NCI-H2227 (cell line): ENCODE results near the gene CPNE1.

ENCODE experiments used
- DNase-seq: peaks from one replicate; lab custom pipeline; 2025; ENCODE audit not compliant: unreplicated experiment; lab: John Stamatoyannopoulos, UW

CPNE1 gene

DNA sequence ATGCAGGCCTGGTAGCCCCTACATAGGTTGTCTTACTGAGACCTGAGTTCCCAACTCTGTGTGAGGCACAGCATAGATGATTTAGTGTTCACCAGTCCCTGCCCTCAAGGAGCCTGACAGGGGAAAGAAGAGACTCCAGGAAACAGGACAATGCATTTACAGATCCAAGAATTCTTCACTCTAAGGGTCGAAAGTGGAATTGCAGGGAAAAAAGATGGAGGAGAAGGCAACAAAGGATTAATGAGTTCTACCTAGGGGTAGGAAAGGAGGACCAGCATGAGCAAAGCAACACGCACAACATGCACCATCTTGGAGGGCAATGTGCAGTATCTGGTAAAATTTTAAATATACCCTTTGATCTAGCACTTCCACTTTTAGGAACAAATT lies 43.1 kb downstream of the CPNE1 start:
- peak; percentile 16 for DNase-seq

DNA sequence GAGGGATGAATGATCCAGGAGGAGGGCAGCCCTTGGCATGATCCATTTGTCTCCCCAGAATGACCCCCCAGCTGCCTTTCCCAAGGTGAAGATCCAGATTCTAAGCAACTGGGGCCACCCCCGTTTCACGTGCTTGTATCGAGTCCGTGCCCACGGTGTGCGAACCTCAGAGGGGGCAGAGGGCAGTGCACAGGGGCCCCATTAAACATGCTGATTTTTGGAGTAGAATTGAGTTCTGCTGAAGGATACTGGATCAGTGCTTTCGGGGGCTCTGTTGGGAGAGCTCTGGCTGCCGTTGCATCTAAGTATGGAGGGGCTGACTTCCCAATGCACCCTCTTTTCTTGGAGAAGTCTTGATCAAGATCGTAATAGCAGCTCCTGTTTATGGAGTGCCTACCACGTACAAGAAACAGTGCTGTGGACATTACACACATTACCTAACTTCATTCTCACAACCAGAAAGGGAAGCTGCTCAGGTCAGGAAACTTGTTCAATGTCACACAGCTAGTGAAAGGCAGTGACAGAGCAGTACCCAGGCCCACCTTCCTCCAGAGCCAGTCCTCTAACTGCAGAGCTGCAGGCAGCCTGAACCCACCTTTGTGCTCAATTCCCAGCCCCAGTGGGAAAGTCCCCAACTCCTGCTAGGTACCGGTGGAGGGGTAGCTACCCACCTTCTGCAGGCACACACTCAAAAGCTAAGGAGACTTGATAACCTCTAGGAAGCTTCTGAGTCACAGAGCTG lies 43.7 kb downstream of the CPNE1 start:
- no peak for DNase-seq

DNA sequence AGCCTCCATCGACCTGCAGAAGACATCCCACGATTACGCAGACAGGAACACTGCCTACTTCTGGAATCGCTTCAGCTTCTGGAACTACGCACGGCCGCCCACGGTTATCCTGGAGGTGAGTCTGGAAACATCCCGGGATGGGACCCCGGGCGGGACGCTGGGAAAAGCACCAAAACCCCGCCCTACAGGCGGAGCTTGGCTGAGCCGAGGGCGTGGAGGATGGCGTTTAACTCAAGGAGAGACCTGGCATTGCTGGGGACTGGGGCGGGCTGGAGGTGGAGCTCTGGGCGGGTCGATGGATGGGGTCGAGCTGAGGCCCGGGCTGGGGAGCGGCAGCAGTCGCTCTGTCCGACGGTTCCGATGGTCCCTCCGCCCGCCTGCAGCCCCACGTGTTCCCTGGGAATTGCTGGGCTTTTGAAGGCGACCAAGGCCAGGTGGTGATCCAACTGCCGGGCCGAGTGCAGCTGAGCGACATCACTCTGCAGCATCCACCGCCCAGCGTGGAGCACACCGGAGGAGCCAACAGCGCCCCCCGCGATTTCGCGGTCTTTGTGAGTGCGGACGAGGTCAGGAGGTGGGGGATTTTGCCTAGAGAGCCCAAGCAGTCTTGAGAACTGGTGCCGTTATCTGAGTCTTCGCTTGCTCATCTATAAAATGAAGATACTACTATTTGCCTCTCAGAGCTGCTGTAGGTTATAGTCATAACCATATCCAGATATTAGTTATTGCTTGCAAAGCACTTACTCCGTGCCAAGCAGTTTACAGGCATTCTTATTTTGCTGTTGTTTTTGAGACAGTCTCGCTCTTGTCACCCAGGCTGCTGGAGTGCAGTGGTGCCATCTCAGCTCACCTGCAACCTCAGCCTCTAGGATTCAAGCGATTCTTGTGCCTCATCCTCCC lies 45.3 kb downstream of the CPNE1 start:
- peak; percentile 92 for DNase-seq

- peak; percentile 59 for DNase-seq
These were observed 46.2 kb downstream of the CPNE1 start for GRCh38 chr20:35618263-35619131.

DNA sequence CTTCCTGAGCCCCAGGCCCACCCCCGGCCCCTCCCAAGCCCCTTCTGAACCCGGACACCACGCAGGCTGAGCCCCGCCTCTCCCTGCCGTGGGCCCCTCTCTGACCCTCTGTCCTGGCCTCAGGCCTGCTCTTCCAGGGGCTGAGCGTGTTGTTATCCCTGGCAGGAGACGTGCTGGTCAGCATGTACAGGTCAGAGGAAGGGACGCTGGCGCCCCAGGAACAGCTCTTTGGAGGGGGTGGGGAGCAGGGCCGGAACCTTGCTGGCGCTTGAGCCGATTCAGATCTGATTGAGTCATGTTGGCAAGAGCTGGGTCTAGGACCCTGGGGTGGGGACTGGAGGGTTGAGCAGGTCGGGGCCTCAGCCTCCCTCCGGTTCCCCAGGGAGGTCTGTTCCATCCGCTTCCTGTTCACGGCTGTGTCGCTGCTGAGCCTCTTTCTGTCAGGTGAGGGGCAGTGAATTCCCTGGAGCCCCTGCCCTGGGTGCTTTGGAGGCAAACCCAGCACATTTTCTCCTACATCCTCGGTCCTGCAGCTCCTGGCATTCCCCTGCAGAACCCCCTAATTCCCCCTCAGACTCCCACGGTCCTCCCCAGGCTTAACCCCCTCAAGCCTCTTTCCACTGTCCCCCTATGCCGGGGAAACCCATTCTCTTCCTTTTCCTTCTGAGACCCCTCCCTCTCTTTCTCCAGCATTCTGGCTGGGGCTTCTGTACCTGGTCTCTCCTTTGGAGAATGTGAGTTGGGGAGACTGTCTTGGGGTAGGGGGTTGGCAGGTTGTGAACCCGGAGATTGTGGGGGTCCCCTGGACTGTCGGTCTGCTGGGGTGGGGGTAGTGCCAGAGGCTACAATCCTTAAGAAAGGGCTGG lies 47.1 kb downstream of the CPNE1 start:
- DNase-seq: peak; percentile 70

DNA sequence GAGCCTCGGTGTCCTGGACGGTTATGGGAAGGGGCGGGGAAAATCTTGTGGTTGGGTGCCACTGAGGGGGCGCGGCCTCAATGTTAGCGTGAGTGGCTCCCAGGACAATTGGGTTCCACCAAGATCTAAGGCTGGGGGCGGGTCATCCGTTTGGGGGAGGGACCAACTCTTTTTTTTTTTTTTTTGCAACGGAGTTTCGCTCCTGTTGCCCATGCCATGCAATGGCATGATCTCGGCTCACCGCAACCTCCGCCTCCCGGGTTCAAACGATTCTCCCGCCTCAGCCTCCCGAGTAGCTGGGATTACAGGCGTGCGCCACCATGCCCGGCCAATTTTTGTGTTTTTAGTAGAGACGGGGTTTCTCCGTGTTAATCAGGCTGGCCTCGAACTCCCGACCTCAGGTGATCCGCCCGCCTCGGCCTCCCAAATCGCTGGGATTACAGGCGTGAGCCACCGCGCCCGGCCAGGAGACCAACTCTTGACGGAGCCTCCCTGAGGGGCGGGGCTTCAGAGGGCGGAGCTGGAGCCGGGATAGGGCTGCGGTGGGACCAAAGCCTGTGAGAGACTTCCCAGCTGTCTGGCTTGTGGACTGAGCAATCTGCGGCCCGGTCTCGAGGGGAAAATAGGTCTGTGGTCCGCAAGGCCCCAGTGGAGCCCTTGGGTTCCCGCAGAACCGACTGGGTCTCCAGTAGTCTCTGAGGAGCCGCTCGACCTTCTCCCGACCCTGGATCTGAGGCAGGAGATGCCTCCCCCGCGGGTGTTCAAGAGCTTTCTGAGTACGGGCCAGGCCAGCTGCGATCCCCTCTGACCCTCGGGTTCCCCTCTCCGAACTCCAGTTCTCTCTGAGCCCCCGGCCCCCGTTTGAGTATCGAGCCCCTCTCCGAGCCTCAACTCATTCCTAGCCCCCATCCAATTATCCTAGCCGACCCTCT lies 48.0 kb downstream of the CPNE1 start:
- DNase-seq: peak; percentile 88

DNA sequence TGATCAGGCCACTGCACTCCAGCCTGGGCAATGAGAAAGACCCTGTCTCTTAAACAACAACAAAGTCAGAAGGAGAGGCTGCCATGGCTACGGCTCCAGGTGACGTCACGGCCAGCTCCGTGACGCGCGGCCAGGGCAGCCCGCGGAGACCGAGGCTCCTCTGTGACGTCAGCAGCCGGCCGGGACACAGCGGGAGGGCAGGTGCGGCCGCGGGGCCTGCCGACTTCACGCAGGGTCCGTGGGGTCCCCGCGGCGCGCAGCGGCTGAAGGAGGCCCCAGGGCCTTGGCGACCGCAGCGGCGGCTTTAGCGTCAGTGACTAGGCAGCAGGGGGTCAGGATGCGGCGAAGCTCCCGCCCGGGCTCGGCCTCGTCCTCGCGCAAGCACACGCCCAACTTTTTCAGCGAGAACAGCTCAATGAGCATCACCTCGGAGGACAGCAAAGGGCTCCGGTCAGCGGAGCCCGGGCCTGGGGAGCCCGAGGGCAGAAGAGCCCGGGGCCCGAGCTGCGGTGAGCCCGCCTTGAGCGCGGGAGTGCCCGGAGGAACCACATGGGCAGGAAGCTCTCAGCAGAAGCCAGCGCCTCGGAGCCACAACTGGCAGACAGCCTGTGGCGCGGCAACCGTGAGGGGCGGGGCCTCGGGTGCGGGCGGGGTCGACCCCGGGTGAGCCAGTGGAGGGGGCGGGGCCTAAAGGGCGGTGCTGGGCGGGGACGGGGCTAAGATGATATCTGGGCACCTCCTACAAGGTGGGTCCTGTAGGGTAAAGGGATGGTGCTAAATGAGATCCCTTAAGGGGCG lies 48.8 kb downstream of the CPNE1 start, which contains the start of gene SPAG4:
Gene SPAG4 (plus strand): TSS at position 163 of the 798 bp plus-strand sequence. CDS start 175 bp downstream, at position 338.
- DNase-seq: peak; percentile 100

DNA sequence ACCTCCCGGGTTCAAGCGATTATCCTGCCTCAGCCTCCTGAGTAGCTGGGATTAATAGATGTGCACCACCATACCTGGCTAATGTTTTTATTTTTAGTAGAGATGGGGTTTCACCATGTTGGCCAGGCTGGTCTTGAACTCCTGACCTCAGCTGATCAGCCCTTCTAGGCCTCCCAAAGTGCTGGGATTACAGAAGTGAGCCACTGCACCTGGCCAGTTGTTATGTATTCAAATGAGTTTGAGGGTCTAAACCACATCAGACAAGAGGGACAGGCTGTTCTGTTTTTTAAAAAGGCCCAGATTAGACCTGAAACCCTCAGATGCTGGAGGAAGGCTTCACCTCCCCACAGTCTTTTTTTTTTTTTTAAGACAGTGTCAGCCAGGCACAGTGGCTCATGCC lies 53.2 kb downstream of the CPNE1 start:
- no peak for DNase-seq

- DNase-seq: no peak
These were observed 53.8 kb downstream of the CPNE1 start for GRCh38 chr20:35610833-35611427.

GRCh38 chr20:35607003-35607735 lies 57.5 kb downstream of the CPNE1 start:
- no peak for DNase-seq

DNA sequence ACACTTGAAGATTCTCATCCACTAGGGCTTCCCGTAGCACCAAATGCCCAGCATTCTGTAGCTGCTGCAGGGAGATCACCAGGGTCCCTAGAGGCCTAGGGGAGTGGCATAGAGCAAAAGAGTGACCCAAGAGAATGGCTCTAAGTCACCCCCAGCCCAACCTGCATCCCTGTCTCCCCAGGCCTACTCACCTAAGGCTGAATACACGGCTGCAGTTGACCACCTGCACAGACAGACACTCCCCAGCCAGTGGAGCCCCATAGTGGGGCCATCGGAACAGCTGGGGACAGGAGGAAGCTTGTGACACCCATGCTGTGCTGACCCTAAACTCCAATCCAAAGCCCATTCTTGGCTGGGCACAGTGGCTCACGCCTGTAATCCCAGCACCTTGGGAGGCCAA lies 58.6 kb downstream of the CPNE1 start:
- DNase-seq: no peak

DNA sequence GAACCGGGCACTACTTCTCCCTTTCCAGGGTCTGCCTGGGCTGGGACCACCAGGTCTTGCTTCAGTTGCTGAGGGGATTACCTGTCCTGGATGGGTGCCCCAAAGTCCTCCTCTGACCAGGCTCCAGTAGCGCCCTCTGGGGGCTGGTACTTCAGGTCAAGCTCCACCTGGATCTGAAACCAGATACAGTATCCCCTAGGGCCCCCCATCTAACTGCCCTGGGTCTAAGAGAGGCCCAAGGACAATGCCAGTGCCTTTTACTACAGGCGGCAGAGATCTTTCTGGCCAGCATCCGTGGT lies 60.3 kb downstream of the CPNE1 start:
- DNase-seq: no peak

GRCh38 chr20:35603695-35604448 lies 60.8 kb downstream of the CPNE1 start:
- no peak for DNase-seq

- DNase-seq: no peak
These were observed 61.7 kb downstream of the CPNE1 start for GRCh38 chr20:35602851-35603495.

- DNase-seq: no peak
These were observed 62.7 kb downstream of the CPNE1 start for GRCh38 chr20:35601990-35602389.
